Measurements from ENCODE around the gene NBPF4. TPM values are rescaled to one million over a fixed set of nuclear protein-coding genes. Genes with fewer than 3 reads are reported as not detected.
"Not testable (repeated sequence)": the region's sequence is repeated elsewhere in the genome, so short reads cannot be mapped to it uniquely, and the experiment has no call there.

Gene NBPF4
- total and polyA plus RNA-seq, 8 donors, result not detected

DNA sequence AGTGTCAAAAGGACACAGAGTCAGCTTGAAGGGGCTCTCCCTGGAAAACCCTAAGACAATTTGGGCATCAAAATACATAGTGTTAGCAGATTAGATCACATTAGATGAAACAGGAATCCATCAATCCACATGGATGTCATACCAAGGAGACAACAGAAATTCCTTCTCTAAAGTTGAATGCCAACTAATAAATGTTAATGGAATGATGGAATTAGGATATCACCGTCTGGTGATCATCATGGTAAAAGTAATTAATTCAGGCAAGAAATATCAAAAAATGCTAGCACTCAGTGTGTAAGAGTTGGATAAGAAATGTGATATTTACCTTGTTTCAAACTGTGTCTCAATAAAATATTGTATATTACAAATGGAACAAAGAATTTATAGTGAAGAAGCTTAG is 32.9 kb downstream of the NBPF4 start:
- TF ChIP-seq, protein P1, sequence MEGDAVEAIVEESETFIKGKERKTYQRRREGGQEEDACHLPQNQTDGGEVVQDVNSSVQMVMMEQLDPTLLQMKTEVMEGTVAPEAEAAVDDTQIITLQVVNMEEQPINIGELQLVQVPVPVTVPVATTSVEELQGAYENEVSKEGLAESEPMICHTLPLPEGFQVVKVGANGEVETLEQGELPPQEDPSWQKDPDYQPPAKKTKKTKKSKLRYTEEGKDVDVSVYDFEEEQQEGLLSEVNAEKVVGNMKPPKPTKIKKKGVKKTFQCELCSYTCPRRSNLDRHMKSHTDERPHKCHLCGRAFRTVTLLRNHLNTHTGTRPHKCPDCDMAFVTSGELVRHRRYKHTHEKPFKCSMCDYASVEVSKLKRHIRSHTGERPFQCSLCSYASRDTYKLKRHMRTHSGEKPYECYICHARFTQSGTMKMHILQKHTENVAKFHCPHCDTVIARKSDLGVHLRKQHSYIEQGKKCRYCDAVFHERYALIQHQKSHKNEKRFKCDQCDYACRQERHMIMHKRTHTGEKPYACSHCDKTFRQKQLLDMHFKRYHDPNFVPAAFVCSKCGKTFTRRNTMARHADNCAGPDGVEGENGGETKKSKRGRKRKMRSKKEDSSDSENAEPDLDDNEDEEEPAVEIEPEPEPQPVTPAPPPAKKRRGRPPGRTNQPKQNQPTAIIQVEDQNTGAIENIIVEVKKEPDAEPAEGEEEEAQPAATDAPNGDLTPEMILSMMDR (IDR thresholded peaks at IDR 0.05), result no peak
- intact Hi-C loops (cut with DNase I), result no loop called here
- Histone ChIP-seq H3K4me3 (no peak overlapping the region), H3K9me3 (no peaks in the 10 kb centered on the region), H3K27ac (no peak overlapping the region), H3K27me3 (peaks cover 0 to 13% (median 1%) of the 10 kb centered on the region in 4 donors), H3K36me3 (no peaks in the 10 kb centered on the region), H3K4me1 (no peaks in the 10 kb centered on the region)
- FAIRE-seq, result no peak
- no peak for DNase-seq
- no peak for ATAC-seq
- 54 to 76% methylated on average over 1 of the region's 1 CpG for WGBS, 2 donors

DNA sequence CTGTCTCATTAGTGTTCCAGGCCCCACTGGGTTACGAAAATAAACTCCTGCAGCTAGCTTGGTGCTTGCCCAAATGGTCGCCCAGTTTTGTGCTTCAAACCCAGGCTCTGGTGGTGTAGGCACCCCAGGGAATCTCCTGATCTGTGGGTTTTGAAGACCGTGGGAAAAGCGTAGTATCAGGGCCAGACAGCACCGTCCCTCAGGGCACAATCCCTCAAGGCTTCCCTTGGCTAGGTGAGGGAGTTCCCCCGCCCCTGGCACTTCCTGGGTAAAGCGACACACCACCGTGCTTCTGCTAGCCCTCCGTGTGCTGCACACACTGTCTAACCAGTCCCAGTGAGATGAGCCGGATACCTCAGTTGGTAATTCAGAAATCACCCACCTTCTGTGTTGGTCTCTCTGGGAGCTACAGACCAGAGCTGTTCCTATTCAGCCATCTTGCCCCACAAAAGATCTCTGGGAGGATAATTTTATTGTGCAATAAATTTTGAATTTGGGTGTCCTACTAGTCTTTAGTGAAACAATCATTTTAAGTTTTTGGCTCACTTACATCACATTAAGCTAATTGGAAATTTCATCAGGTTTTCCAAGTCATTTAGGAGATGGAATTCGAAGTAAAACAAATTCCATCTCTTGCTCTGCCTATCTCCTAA is 34.3 kb downstream of the NBPF4 start:
- intact Hi-C loops (cut with DNase I), result no loop called here
- 59 to 68% methylated on average over 11 of the region's 11 CpGs for WGBS, 2 donors
- peaks cover 0 to 13% (median 1%) of the 10 kb centered on the region in 4 donors for H3K27me3 ChIP-seq
- ATAC-seq, result no peak
- H3K9me3 ChIP-seq, result no peaks in the 10 kb centered on the region
- no peak for FAIRE-seq
- no peak overlapping the region for H3K27ac ChIP-seq
- DNase-seq, result no peak
- no peak overlapping the region for H3K4me3 ChIP-seq
- TF ChIP-seq, protein P1 (IDR thresholded peaks at IDR 0.05), result no peak
- no peaks in the 10 kb centered on the region for H3K4me1 ChIP-seq
- no peaks in the 10 kb centered on the region for H3K36me3 ChIP-seq

DNA sequence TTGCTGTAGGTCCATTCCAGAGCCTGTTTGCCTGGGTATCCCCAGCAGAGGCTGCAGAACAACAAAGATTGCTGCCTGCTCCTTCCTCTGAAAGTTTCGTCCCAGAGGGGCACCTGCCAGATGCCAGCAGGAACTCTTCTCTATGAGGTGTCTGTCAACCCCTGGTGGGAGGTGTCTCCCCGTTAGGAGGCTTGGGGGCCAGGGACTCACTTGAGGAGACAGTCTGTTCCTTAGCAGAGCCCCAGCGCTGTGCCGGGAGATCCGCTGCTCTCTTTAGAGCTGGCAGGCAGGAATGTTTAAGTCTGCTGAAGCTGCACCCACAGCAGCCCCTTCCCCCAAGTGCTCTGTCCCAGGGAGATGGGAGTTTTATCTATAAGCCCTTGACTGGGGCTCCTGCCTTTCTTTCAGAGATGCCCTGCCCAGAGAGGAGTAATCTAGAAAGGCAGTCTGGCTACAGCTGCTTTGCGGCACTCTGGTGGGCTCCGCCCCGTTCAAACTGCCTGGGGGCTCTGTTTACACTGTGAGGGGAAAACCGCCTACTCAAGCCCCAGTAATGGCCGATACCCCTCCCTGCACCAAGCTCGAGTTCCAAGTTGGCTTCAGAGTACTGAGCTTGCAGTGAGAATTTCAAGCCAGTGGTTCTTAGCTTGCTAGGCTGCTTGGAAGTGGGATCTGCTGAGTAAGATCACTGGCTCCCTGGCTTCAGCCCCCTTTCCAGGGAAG is 35.0 kb downstream of the NBPF4 start:
- no peaks in the 10 kb centered on the region for H3K4me1 ChIP-seq
- FAIRE-seq, result no peak
- no peaks in the 10 kb centered on the region for H3K36me3 ChIP-seq
- no peaks in the 10 kb centered on the region for H3K9me3 ChIP-seq
- H3K4me3 ChIP-seq, result no peak overlapping the region
- H3K27me3 ChIP-seq, result peaks cover 0 to 13% (median 1%) of the 10 kb centered on the region in 4 donors
- peak in 1 of 6 donors; percentile 29 for DNase-seq
- 53 to 56% methylated on average over 11 of the region's 11 CpGs for WGBS, 2 donors
- intact Hi-C loops (cut with DNase I), result no loop called here
- TF ChIP-seq, protein P1 (IDR thresholded peaks at IDR 0.05), result no peak
- ATAC-seq, result no peak
- H3K27ac ChIP-seq, result no peak overlapping the region

DNA sequence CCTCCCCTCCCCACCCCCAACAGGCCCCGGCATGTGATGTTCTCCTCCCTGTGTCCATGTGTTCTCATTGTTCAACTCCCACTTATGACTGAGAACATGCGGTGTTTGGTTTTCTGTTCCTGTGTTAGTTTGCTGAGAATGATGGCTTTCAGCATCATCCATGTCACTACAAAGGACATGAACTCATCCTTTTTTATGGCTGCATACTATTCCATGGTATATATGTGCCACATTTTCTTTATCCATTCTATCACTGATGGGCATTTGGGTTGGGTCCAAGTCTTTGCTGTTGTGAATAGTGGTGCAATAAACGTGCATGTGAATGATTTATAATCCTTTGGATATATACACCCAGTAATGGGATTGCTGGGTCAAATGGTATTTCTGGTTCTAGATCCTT is 40.3 kb downstream of the NBPF4 start:
- FAIRE-seq; intact Hi-C loops (cut with DNase I); H3K9me3 ChIP-seq; H3K4me1 ChIP-seq; H3K4me3 ChIP-seq; H3K27ac ChIP-seq; H3K36me3 ChIP-seq; ATAC-seq; H3K27me3 ChIP-seq; DNase-seq: not testable (repeated sequence)
- 73 to 82% methylated on average over 3 of the region's 3 CpGs for WGBS, 2 donors

DNA sequence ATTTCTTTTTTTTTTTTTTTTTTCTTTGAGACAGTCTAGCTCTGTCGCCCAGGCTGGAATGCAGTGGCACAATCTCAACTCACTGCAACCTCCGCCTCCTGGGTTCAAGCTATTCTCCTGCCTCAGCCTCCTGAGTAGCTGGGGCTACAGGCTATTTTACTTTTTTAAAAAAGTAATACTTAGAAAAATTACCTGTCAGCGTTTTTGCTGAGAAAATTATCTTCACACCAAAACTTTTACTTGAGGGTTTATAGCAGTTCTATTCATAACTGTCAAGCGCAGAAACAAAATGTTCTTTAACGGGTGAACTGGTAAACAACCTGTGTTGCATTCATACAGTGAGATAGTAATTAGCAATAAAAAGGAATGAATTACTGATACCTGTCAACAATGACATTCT is 42.2 kb downstream of the NBPF4 start:
- Histone ChIP-seq H3K4me1 (peaks cover 4 to 9% (median 7%) of the 10 kb centered on the region in 3 donors), H3K9me3 (no peaks in the 10 kb centered on the region), H3K27me3 (no peaks in the 10 kb centered on the region), H3K27ac (no peak overlapping the region), H3K4me3 (no peak overlapping the region), H3K36me3 (no peaks in the 10 kb centered on the region)
- DNase-seq (no peak), FAIRE-seq (no peak), ATAC-seq (no peak)
- intact Hi-C loops (cut with DNase I), result no loop called here
- WGBS, 2 donors, result 68 to 71% methylated on average over 5 of the region's 5 CpGs
- TF ChIP-seq, protein P1 (IDR thresholded peaks at IDR 0.05), result no peak
